GM12878 (cell line): Measurements from ENCODE around the gene DNAJB6. TPM values are rescaled to one million over a fixed set of nuclear protein-coding genes. Genes with fewer than 3 reads are reported as not detected.

Source experiments
- ATAC-seq: fragments of 200-7000 bp; cut with Tn5 transposase; 3 replicates; pipeline ENCODE4 v1.9.1; 2020; ENCODE audit warnings: mild to moderate bottlenecking, moderate library complexity
- BruUV-seq: library from RNA; stranded (reverse); fragments of 400-500 nt; replicated peaks from 2 replicates; lab custom pipeline; 2021; lab: Mats Ljungman, UMichigan
- CTCF ChIA-PET: fragments of 300-600 bp; sonication (Branson Sonifier 250); formaldehyde crosslinking; extraction: SDS; loops from one replicate; lab custom pipeline; 2021; ENCODE audit warnings: inconsistent platforms; lab: Yijun Ruan, JAX
- POLR2A ChIA-PET: fragments of 350-600 bp; formaldehyde crosslinking; extraction: SDS; loops from one replicate; lab custom pipeline; 2021; ENCODE audit warnings: inconsistent platforms; lab: Charles Lee
- RAD21 ChIA-PET: fragments of 300-600 bp; sonication (Branson Sonifier 250); formaldehyde crosslinking; loops from one replicate; lab custom pipeline; 2023; ENCODE audit warnings: antibody characterized with exemption; ENCODE audit not compliant: unreplicated experiment; lab: Charles Lee
- SMC1A ChIA-PET: fragments of 300-600 bp; sonication (Branson Sonifier 250); formaldehyde crosslinking; loops from one replicate; lab custom pipeline; 2023; ENCODE audit not compliant: unreplicated experiment, uncharacterized antibody; lab: Charles Lee
- DNase-seq: peaks from one replicate; pipeline ENCODE4 v3.0.0-alpha.2; 2011; ENCODE audit warnings: low read depth, low spot score
- FAIRE-seq: peaks from 3 replicates; lab custom pipeline; 2011; peaks lifted over from hg19 to GRCh38; lab: Jason Lieb, UNC
- H2AFZ ChIP-seq: 2 replicates; pipeline ENCODE4 v1.6.0; 2011; ENCODE audit warnings: low read depth, low read length, control low read depth; ENCODE audit not compliant: control insufficient read depth
- H3K27ac ChIP-seq: 2 replicates; pipeline ENCODE4 v1.5.1; 2011; ENCODE audit warnings: control low read depth; ENCODE audit not compliant: control insufficient read depth, insufficient read depth
- H3K27me3 ChIP-seq, 2 experiments: replicated peaks in 1 of 2; 2 replicates each; pipeline versions ENCODE4 v1.6.0 to v1.6.1; 2011; ENCODE audit warnings: low read length in 1 of 2; ENCODE audit not compliant: control insufficient read depth in 2 of 2, insufficient read depth in 2 of 2
- H3K36me3 ChIP-seq, 2 experiments: 2 replicates each; pipeline ENCODE4 v1.5.1; 2011; ENCODE audit warnings: low read length in 1 of 2; ENCODE audit not compliant: control insufficient read depth in 2 of 2, insufficient read depth in 2 of 2
- H3K4me1 ChIP-seq: 2 replicates; pipeline ENCODE4 v1.6.1; 2011; ENCODE audit warnings: mild to moderate bottlenecking, low read length, moderate library complexity, mixed read lengths; ENCODE audit not compliant: control insufficient read depth, insufficient read depth
- H3K4me2 ChIP-seq: 2 replicates; pipeline ENCODE4 v1.6.0; 2011; ENCODE audit warnings: control low read depth; ENCODE audit not compliant: control insufficient read depth, insufficient read depth
- H3K4me3 ChIP-seq: fragments of 200-600 bp; sonication (generic); 2 replicates; pipeline ENCODE4 v1.5.1; 2016
- H3K79me2 ChIP-seq: 2 replicates; pipeline ENCODE4 v1.6.0; 2011; ENCODE audit warnings: low read length; ENCODE audit not compliant: control insufficient read depth, insufficient read depth
- H3K9ac ChIP-seq: 2 replicates; pipeline ENCODE4 v1.8.0; 2011; ENCODE audit warnings: low read length, control low read depth, mixed read lengths; ENCODE audit not compliant: control insufficient read depth, insufficient read depth
- H3K9me3 ChIP-seq: replicated peaks from 3 replicates; pipeline ENCODE4 v1.5.1; 2011; ENCODE audit warnings: mild to moderate bottlenecking, low read length; ENCODE audit not compliant: control insufficient read depth, insufficient read depth
- H4K20me1 ChIP-seq: 2 replicates; pipeline ENCODE4 v1.6.0; 2011; ENCODE audit not compliant: control insufficient read depth, insufficient read depth
- CHD2 ChIP-seq: IDR thresholded peaks from 2 replicates; pipeline ENCODE4 v1.6.1; 2011; ENCODE audit warnings: low read depth, low read length, improper control_type of control experiment, borderline replicate concordance
- EED ChIP-seq: sonication (generic); IDR thresholded peaks from 2 replicates; pipeline ENCODE4 v1.6.1; 2016; ENCODE audit warnings: antibody characterized with exemption, low read depth
- FOS ChIP-seq: IDR thresholded peaks from 3 replicates; pipeline ENCODE4 v1.6.1; 2011; ENCODE audit warnings: borderline replicate concordance; ENCODE audit not compliant: insufficient read length; ENCODE audit errors: extremely low read depth
- FOXK2 ChIP-seq: fragments of 450-650 bp; IDR thresholded peaks from 2 replicates; pipeline ENCODE4 v1.6.1; 2017; ENCODE audit warnings: mild to moderate bottlenecking, moderate library complexity
- IKZF1 ChIP-seq: fragments of 450-650 bp; conservative IDR thresholded peaks from 2 replicates; pipeline ENCODE4 v1.6.1; 2017; ENCODE audit warnings: antibody characterized with exemption, mild to moderate bottlenecking
- NR2C1 ChIP-seq: fragments of 450-650 bp; IDR thresholded peaks from 2 replicates; pipeline ENCODE4 v1.6.1; 2017; ENCODE audit warnings: antibody characterized with exemption, mild to moderate bottlenecking, moderate library complexity
- NR2F1 ChIP-seq: fragments of 450-650 bp; conservative IDR thresholded peaks from 2 replicates; pipeline ENCODE4 v1.6.1; 2017; ENCODE audit warnings: mild to moderate bottlenecking
- POLR2A ChIP-seq: IDR thresholded peaks from 2 replicates; pipeline ENCODE4 v1.6.1; 2011; ENCODE audit warnings: low read depth, mild to moderate bottlenecking, low read length
- RCOR1 ChIP-seq: conservative IDR thresholded peaks from 2 replicates; pipeline ENCODE4 v1.6.1; 2012; ENCODE audit warnings: low read depth, low read length, improper control_type of control experiment
- SUPT20H ChIP-seq: IDR thresholded peaks from 2 replicates; pipeline ENCODE4 v1.6.1; 2011; ENCODE audit warnings: low read depth, mild to moderate bottlenecking, low read length, moderate library complexity, borderline replicate concordance; ENCODE audit not compliant: control insufficient read depth
- WGBS: methylation state at CpG from one replicate; pipeline ENCODE4 v1.1.6; 2016; ENCODE audit warnings: low lambda C conversion rate; ENCODE audit not compliant: insufficient replicate concordance, insufficient coverage; ENCODE audit errors: missing lambda C conversion rate; 5-methylcytosine and 5-hydroxymethylcytosine counted together
- in situ Hi-C: fragments of 300-500 bp; cut with MboI; formaldehyde crosslinking; loops from 9 replicates; pipeline ENCODE4 v1.14.3; 2018; ENCODE audit warnings: mixed read lengths
- intact Hi-C: fragments of 100-400 bp; cut with micrococcal nuclease; formaldehyde crosslinking; loops from one replicate; pipeline ENCODE4 v1.14.2; 2022; ENCODE audit not compliant: unreplicated experiment
- polyA plus RNA-seq, 11 experiments: library from polyadenylated mRNA; depleted of rRNA in 4 of 11; unstranded in 6 of 11; stranded (reverse) in 5 of 11; fragments of >200 nt; fragmentation: Nextera tagmentation in 4 of 11; fragmentation: Illumina TruSeq in 1 of 11; extraction: Ambion mirVana in 4 of 11; extraction: Trizol in 1 of 11; gene quantifications; 1 replicate in 1 of 11; 2 replicates in 10 of 11; pipeline versions ENCODE4 v1.2.1 to v1.2.3, GENCODE V29; 2011 to 2016; ENCODE audit warnings: inconsistent platforms in 2 of 11, missing spikeins in 2 of 11, low read depth in 1 of 11
- total RNA-seq, 4 experiments: library from RNA; depleted of rRNA in 3 of 4; stranded (reverse); fragments of >200 nt in 3 of 4; fragmentation: Illumina TruSeq in 1 of 4; extraction: Trizol in 1 of 4; gene quantifications; 2 replicates each; pipeline versions ENCODE4 v1.2.1 to v1.2.3, GENCODE V29; 2013 to 2021
- TF ChIP-seq, protein P1 (sequence below): IDR thresholded peaks from 2 replicates; pipeline ENCODE4 v1.6.1; 2012; ENCODE audit warnings: low read depth, low read length, improper control_type of control experiment

DNAJB6 gene
- total and polyA plus RNA-seq, 10 of the 15 experiments (the other 5 are each of a cell fraction or from before 2014, with no cell fraction given): 34.5 to 117 (median 53.1) TPM

- H3K36me3 ChIP-seq: peaks cover 4 to 8% of the 10 kb centered on the region in 2 experiments; a peak in 3 of 4 replicates
Observed at GRCh38 chr7:157413881-157414701, 77.3 kb downstream of the DNAJB6 start.

More at GRCh38 chr7:157413881-157414701, 77.3 kb downstream of the DNAJB6 start:
- H3K9me3 ChIP-seq: no peaks in the 10 kb centered on the region
- CTCF ChIA-PET: no interaction called here
- H2AFZ ChIP-seq: no peak overlapping the region
- POLR2A ChIA-PET: no interaction called here
- RAD21 ChIA-PET: no interaction called here
- intact Hi-C loops: no loop called here
- H3K4me3 ChIP-seq: no peak overlapping the region
- no peak overlapping the region for H3K9ac ChIP-seq
- no peak overlapping the region for H3K4me2 ChIP-seq
- DNase-seq: no peak
- ATAC-seq: no peak
- 95% methylated on average over 34 of the region's 49 CpGs for WGBS
- H3K79me2 ChIP-seq: no peaks in the 10 kb centered on the region
- in situ Hi-C loops: no loop called here
- no peak overlapping the region for H3K27ac ChIP-seq
- FAIRE-seq: no peak
- no peaks in the 10 kb centered on the region for H4K20me1 ChIP-seq
- SMC1A ChIA-PET: no interaction called here
- no TSS peak for BruUV-seq
- TF ChIP-seq NR2F1: no peak
- no peak for TF ChIP-seq RCOR1
- no peak for TF ChIP-seq FOS
- TF ChIP-seq, protein P1, sequence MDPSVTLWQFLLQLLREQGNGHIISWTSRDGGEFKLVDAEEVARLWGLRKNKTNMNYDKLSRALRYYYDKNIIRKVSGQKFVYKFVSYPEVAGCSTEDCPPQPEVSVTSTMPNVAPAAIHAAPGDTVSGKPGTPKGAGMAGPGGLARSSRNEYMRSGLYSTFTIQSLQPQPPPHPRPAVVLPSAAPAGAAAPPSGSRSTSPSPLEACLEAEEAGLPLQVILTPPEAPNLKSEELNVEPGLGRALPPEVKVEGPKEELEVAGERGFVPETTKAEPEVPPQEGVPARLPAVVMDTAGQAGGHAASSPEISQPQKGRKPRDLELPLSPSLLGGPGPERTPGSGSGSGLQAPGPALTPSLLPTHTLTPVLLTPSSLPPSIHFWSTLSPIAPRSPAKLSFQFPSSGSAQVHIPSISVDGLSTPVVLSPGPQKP: no peak
- no peak for TF ChIP-seq SUPT20H
- TF ChIP-seq CHD2: no peak
- no peak for TF ChIP-seq POLR2A
- no peak for TF ChIP-seq EED
- no peak for TF ChIP-seq FOXK2
- TF ChIP-seq NR2C1: no peak
- no peak for TF ChIP-seq IKZF1
- no peaks in the 10 kb centered on the region for H3K27me3 ChIP-seq
- no peaks in the 10 kb centered on the region for H3K4me1 ChIP-seq
